DND-41 (cell line): ENCODE results near the gene TRIM14.
A peak's percentile ranks its signal among the peaks of the same experiment; 100 is the strongest.
"Not testable (repeated sequence)": the region's sequence is repeated elsewhere in the genome, so short reads cannot be mapped to it uniquely, and the experiment has no call there.

ENCODE experiments used
- ATAC-seq: fragments of 200-7000 bp; cut with Tn5 transposase; 3 replicates; pipeline ENCODE4 v1.9.1; 2021; ENCODE audit warnings: low read depth; ENCODE audit not compliant: insufficient read depth
- DNase-seq: peaks from one replicate; pipeline ENCODE4 v3.0.0-alpha.2; 2020
- H2AFZ ChIP-seq: 2 replicates; pipeline ENCODE4 v1.6.0; 2012; ENCODE audit warnings: low read depth, low read length
- H3K27ac ChIP-seq: 2 replicates; pipeline ENCODE4 v1.5.1; 2012; ENCODE audit warnings: low read length, inconsistent platforms
- H3K27me3 ChIP-seq: fragments of 200-600 bp; sonication (generic); 2 replicates; pipeline ENCODE4 v1.6.0; 2012; ENCODE audit warnings: low read length, mild to moderate bottlenecking, inconsistent platforms; ENCODE audit not compliant: insufficient read depth, poor library complexity
- H3K36me3 ChIP-seq: 2 replicates; pipeline ENCODE4 v1.5.1; 2012; ENCODE audit warnings: low read length, inconsistent platforms; ENCODE audit not compliant: insufficient read depth
- H3K4me1 ChIP-seq: 2 replicates; pipeline ENCODE4 v1.5.1; 2012; ENCODE audit warnings: mild to moderate bottlenecking, low read length; ENCODE audit not compliant: insufficient read depth
- H3K4me2 ChIP-seq: 2 replicates; pipeline ENCODE4 v1.6.0; 2012; ENCODE audit warnings: mild to moderate bottlenecking, moderate library complexity, low read length, inconsistent platforms; ENCODE audit not compliant: insufficient read depth
- H3K4me3 ChIP-seq, 2 experiments: fragments of 200-600 bp in 1 of 2; shearing (Covaris generic) in 1 of 2; 2 replicates each; pipeline ENCODE4 v1.5.1; 2012 to 2016; ENCODE audit warnings: inconsistent platforms in 2 of 2, low read length in 2 of 2, mild to moderate bottlenecking in 2 of 2, low read depth in 1 of 2, moderate library complexity in 1 of 2
- H3K79me2 ChIP-seq: 2 replicates; pipeline ENCODE4 v1.6.0; 2012; ENCODE audit warnings: low read length, inconsistent platforms; ENCODE audit not compliant: insufficient read depth
- H3K9ac ChIP-seq: 2 replicates; pipeline ENCODE4 v1.6.0; 2012; ENCODE audit warnings: low read depth, mild to moderate bottlenecking, inconsistent platforms, low read length, moderate library complexity
- H3K9me3 ChIP-seq: 2 replicates; pipeline ENCODE4 v1.5.1; 2012; ENCODE audit warnings: low read length, moderate library complexity, mild to moderate bottlenecking, inconsistent platforms; ENCODE audit not compliant: insufficient read depth, severe bottlenecking
- H4K20me1 ChIP-seq: 2 replicates; pipeline ENCODE4 v1.6.0; 2012; ENCODE audit warnings: low read length; ENCODE audit not compliant: insufficient read depth
- EZH2 ChIP-seq: IDR thresholded peaks from 3 replicates; pipeline ENCODE4 v1.6.1; 2012; ENCODE audit warnings: borderline replicate concordance, low read depth, mild to moderate bottlenecking, moderate library complexity, low read length, inconsistent platforms; ENCODE audit not compliant: severe bottlenecking
- TF ChIP-seq, protein P1 (sequence below): IDR thresholded peaks from 2 replicates; pipeline ENCODE4 v1.5.1; 2012; ENCODE audit warnings: borderline replicate concordance, low read length, moderate library complexity, mild to moderate bottlenecking; ENCODE audit not compliant: poor library complexity, severe bottlenecking; ENCODE audit errors: extremely low read depth

Gene TRIM14

DNA sequence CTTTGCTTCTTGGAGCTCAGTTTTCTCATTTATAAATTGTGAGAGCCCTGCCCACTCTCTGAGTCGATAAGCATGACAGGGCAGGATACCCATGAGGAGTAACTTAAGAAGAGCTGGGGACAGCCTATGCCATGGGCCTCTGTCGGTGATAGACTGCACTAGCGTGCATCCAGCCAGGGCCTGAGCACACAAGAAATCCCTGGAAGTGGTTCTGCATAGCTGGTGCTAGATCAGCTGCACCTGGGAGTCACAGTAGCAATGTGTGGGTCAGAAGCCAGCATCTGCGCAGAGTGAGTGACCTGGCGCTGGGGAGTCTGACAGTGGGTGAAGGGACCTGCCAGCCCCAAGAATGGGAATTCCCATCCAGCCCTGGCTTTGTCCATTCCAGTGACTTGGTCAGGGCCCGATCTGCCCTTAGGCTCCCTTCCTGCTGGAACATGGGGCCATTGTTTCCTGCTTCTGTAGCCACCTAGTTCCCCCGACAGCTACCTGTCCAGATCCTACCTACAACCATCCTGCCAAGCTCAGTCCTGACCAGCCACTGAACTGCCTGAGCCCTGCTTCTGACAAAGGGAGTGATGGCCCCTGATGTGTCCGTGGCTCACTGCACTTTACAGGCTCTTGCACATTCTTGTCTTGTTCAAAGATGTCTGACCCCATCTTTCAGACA, 98.4 kb downstream of the TRIM14 start:
- TF ChIP-seq EZH2: no peak
- TF ChIP-seq, protein P1, sequence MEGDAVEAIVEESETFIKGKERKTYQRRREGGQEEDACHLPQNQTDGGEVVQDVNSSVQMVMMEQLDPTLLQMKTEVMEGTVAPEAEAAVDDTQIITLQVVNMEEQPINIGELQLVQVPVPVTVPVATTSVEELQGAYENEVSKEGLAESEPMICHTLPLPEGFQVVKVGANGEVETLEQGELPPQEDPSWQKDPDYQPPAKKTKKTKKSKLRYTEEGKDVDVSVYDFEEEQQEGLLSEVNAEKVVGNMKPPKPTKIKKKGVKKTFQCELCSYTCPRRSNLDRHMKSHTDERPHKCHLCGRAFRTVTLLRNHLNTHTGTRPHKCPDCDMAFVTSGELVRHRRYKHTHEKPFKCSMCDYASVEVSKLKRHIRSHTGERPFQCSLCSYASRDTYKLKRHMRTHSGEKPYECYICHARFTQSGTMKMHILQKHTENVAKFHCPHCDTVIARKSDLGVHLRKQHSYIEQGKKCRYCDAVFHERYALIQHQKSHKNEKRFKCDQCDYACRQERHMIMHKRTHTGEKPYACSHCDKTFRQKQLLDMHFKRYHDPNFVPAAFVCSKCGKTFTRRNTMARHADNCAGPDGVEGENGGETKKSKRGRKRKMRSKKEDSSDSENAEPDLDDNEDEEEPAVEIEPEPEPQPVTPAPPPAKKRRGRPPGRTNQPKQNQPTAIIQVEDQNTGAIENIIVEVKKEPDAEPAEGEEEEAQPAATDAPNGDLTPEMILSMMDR: no peak
- Histone ChIP-seq H3K9me3 (no peaks in the 10 kb centered on the region), H3K27me3 (no peaks in the 10 kb centered on the region), H2AFZ (no peak overlapping the region), H3K4me3 (no peak overlapping the region), H3K79me2 (no peaks in the 10 kb centered on the region), H3K9ac (no peak overlapping the region), H3K36me3 (peaks cover 57% of the 10 kb centered on the region), H3K4me2 (no peak overlapping the region), H3K4me1 (no peaks in the 10 kb centered on the region), H3K27ac (no peak overlapping the region), H4K20me1 (0 out of 2 replicates have a peak, but pooled peaks cover 3% of the 10 kb centered on the region)
- DNase-seq: no peak
- peak; percentile 29; the same call in 2 of the 3 replicates for ATAC-seq

DNA sequence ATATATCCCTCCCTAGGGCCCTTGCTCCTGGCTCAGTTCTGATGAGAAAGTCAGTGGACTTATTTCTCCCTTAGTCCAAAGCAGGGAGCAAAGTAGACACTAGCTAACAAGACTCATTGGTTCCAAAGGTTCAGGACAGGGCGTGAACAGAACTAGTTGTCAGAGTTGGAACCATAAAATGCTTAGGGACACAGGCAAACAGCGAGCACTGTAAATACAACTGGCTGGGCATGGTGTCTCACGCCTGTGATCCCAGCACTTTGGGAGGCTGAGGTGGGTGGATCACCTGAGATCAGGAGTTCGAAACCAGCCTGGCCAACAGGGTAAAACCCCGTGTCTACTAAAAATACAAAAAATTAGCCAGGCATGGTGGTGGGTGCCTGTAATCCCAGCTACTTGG, 99.2 kb downstream of the TRIM14 start:
- H3K9me3 ChIP-seq, H3K27ac ChIP-seq, H3K9ac ChIP-seq, H3K4me2 ChIP-seq, DNase-seq, H3K4me3 ChIP-seq, H3K27me3 ChIP-seq, H3K4me1 ChIP-seq, H4K20me1 ChIP-seq, ATAC-seq, H3K79me2 ChIP-seq, H2AFZ ChIP-seq: not testable (repeated sequence)
- H3K36me3 ChIP-seq: peaks cover 64% of the 10 kb centered on the region
